RWPE2 (cell line): ENCODE data around the gene BMP10.

Experiments
- ATAC-seq: fragments of 200-7000 bp; cut with Tn5 transposase; 3 replicates; pipeline ENCODE4 v1.9.1; 2021; ENCODE audit warnings: low read depth
- DNase-seq: peaks from one replicate; pipeline ENCODE4 v3.0.0-alpha.2; 2020; ENCODE audit warnings: low spot score
- H3K27ac ChIP-seq: fragments of 450-650 bp; 2 replicates; pipeline ENCODE4 v1.5.1; 2017; ENCODE audit warnings: mild to moderate bottlenecking; ENCODE audit not compliant: poor library complexity, severe bottlenecking
- H3K27me3 ChIP-seq: fragments of 250-450 bp; sonication (Bioruptor Pico); 2 replicates; pipeline ENCODE4 v1.5.1; 2021; ENCODE audit warnings: mild to moderate bottlenecking, moderate library complexity; ENCODE audit not compliant: insufficient read depth, poor library complexity, severe bottlenecking
- H3K36me3 ChIP-seq: fragments of 250-450 bp; sonication (Bioruptor Pico); 2 replicates; pipeline ENCODE4 v1.5.1; 2020; ENCODE audit warnings: low read depth, mild to moderate bottlenecking, moderate library complexity
- H3K4me1 ChIP-seq: fragments of 250-450 bp; sonication (Bioruptor Pico); 2 replicates; pipeline ENCODE4 v1.5.1; 2021; ENCODE audit warnings: mild to moderate bottlenecking, moderate library complexity; ENCODE audit not compliant: insufficient read depth, poor library complexity, severe bottlenecking
- H3K4me3 ChIP-seq: fragments of 250-450 bp; sonication (Bioruptor Pico); 2 replicates; pipeline ENCODE4 v1.5.1; 2021; ENCODE audit warnings: mild to moderate bottlenecking, moderate library complexity; ENCODE audit not compliant: severe bottlenecking
- H3K9me3 ChIP-seq: fragments of 250-450 bp; sonication (Bioruptor Pico); 2 replicates; pipeline ENCODE4 v1.5.1; 2021; ENCODE audit warnings: mild to moderate bottlenecking, moderate library complexity; ENCODE audit not compliant: severe bottlenecking
- CTCF ChIP-seq: fragments of 450-650 bp; IDR thresholded peaks from one replicate; pipeline ENCODE4 v1.5.1; 2017; ENCODE audit warnings: mild to moderate bottlenecking, moderate library complexity; ENCODE audit not compliant: poor library complexity, severe bottlenecking

Gene BMP10

GRCh38 chr2:68911709-68912108 is 40.5 kb upstream of the BMP10 start:
- no peak overlapping the region for H3K4me3 ChIP-seq
- H3K27ac ChIP-seq, result no peak overlapping the region
- DNase-seq (no peak), ATAC-seq (no peak)
- TF ChIP-seq CTCF, result no peak
- no peaks in the 10 kb centered on the region for H3K36me3 ChIP-seq
- H3K4me1 ChIP-seq, result peaks cover 6% of the 10 kb centered on the region
- no peaks in the 10 kb centered on the region for H3K27me3 ChIP-seq
- H3K9me3 ChIP-seq, result no peaks in the 10 kb centered on the region

GRCh38 chr2:68911246-68911645 is 40.0 kb upstream of the BMP10 start:
- Histone ChIP-seq H3K4me1 (peaks cover 6% of the 10 kb centered on the region), H3K27me3 (no peaks in the 10 kb centered on the region), H3K9me3 (no peaks in the 10 kb centered on the region), H3K36me3 (no peaks in the 10 kb centered on the region), H3K4me3 (no peak overlapping the region), H3K27ac (no peak overlapping the region)
- no peak for TF ChIP-seq CTCF
- DNase-seq (no peak), ATAC-seq (no peak)

- H3K9me3 ChIP-seq, result no peaks in the 10 kb centered on the region
- no peak overlapping the region for H3K4me3 ChIP-seq
- H3K36me3 ChIP-seq, result no peaks in the 10 kb centered on the region
- peaks cover 6% of the 10 kb centered on the region for H3K4me1 ChIP-seq
- no peaks in the 10 kb centered on the region for H3K27me3 ChIP-seq
- TF ChIP-seq CTCF, result peak; percentile 91
- DNase-seq (no peak), ATAC-seq (no peak)
- no peak overlapping the region for H3K27ac ChIP-seq
Observed at GRCh38 chr2:68909793-68910674, 38.8 kb upstream of the BMP10 start.

GRCh38 chr2:68908392-68908970 is 37.3 kb upstream of the BMP10 start:
- peak overlapping the region; percentile 10 for H3K27ac ChIP-seq

More at GRCh38 chr2:68908392-68908970, 37.3 kb upstream of the BMP10 start:
- ATAC-seq (peak; percentile 97), DNase-seq (peak; percentile 77)
- no peak for TF ChIP-seq CTCF
- Histone ChIP-seq H3K4me3 (no peak overlapping the region), H3K4me1 (peaks cover 6% of the 10 kb centered on the region), H3K9me3 (no peaks in the 10 kb centered on the region), H3K27me3 (no peaks in the 10 kb centered on the region), H3K36me3 (no peaks in the 10 kb centered on the region)
